Measurements from ENCODE around the gene MROH2B.
"Not testable (repeated sequence)": the region's sequence is repeated elsewhere in the genome, so short reads cannot be mapped to it uniquely, and the experiment has no call there.

The MROH2B gene

DNA sequence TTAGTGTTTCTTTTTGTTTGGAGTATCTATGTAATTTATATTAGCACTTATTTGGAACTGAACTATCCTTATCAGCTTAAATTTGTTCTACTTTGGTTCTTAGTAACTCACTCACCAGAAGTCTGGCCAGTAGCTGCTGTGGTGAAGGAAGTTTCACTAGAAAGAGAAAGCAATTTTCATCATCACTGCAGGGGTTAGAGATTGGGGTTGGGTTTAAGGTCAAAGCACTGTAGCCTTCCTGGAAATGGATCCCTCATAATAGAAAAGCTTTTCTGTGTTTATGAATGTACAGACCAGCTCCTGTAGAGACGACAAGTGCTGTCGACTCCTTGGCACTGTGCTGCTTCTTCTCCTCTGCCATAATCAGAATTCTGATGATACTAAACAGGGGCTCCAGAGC lies 22.2 kb downstream of the MROH2B start:
- TF ChIP-seq CTCF (IDR thresholded peaks at IDR 0.05; ENCODE audit: low read depth, low read length): no peak
- DNase-seq (ENCODE audit: low read depth in 2 of 2): peak in 1 of 2 donors; percentile 48
- H3K4me3 ChIP-seq (replicated peaks in 1 of 2; ENCODE audit: low read depth in 2 of 2, low read length in 2 of 2): no peak overlapping the region

DNA sequence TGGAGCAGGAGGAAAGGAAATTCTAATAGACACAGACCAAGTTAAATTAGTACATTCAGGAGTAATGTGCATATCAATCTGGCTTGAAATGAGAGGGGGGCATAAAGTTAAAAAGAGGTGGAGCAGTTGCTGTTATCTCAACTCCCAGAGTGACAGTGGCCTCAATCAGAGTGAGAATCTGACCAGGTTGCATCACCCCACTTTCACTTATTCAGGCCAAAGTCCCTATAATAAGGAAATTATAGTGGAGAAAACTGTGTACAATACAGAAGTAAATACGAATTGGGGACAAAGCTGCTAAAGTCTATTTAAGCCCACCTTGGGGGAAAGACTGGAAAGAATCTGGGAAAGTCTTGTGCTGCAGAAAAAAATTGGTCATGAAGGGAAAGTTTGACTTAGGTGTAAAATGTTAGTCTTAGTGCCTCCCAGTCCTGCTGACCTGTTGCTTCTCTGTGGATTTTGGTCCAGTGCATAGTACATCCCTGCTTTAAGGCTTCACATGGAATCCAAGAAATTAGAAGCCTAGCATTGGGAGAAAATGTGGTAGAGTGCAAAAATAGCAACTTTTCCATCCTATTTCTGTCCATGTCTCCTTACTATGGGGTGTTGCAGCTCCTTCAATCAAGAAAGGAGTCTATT lies 27.9 kb downstream of the MROH2B start:
- no peak for TF ChIP-seq CTCF (IDR thresholded peaks at IDR 0.05; ENCODE audit: low read depth, low read length)
- no peak overlapping the region for H3K4me3 ChIP-seq (replicated peaks in 1 of 2; ENCODE audit: low read depth in 2 of 2, low read length in 2 of 2)
- DNase-seq (ENCODE audit: low read depth in 2 of 2): no peak

- no peak for DNase-seq (ENCODE audit: low read depth in 2 of 2)
- TF ChIP-seq CTCF (IDR thresholded peaks at IDR 0.05; ENCODE audit: low read depth, low read length): no peak
- no peak overlapping the region for H3K4me3 ChIP-seq (replicated peaks in 1 of 2; ENCODE audit: low read depth in 2 of 2, low read length in 2 of 2)
Observed at GRCh38 chr5:41032973-41033372, 38.2 kb downstream of the MROH2B start.

GRCh38 chr5:41022600-41022999 lies 48.5 kb downstream of the MROH2B start:
- not testable (repeated sequence) for DNase-seq (ENCODE audit: low read depth in 2 of 2); H3K4me3 ChIP-seq (replicated peaks in 1 of 2; ENCODE audit: low read depth in 2 of 2, low read length in 2 of 2)

DNA sequence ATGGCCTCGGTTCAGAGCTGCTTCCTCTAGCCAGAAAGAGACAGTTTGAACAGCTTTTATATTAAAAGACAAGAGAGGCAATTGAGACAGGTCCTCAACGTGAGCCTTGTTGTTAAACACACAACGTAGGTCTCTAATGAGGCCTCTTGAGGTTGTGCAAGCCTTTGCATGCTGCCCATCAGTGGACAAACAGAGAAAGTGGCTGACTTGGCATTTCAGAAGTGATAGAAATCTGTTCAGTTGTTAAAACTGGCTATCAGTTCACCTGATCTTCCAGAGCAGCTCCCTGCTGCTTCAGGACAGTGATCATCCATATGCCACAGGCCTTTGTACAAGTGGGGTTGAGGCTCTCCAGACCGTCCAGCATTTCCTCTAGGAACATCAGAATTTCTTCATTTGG lies 58.8 kb downstream of the MROH2B start:
- DNase-seq (ENCODE audit: low read depth in 2 of 2): no peak
- no peak for TF ChIP-seq CTCF (IDR thresholded peaks at IDR 0.05; ENCODE audit: low read depth, low read length)
- H3K4me3 ChIP-seq (replicated peaks in 1 of 2; ENCODE audit: low read depth in 2 of 2, low read length in 2 of 2): no peak overlapping the region

- H3K4me3 ChIP-seq (replicated peaks in 1 of 2; ENCODE audit: low read depth in 2 of 2, low read length in 2 of 2): no peak overlapping the region
- DNase-seq (ENCODE audit: low read depth in 2 of 2): no peak
- no peak for TF ChIP-seq CTCF (IDR thresholded peaks at IDR 0.05; ENCODE audit: low read depth, low read length)
Observed at GRCh38 chr5:41010572-41010971, 60.6 kb downstream of the MROH2B start.

- no peak for TF ChIP-seq CTCF (IDR thresholded peaks at IDR 0.05; ENCODE audit: low read depth, low read length)
Observed at GRCh38 chr5:41009232-41009631, 61.9 kb downstream of the MROH2B start.

More at GRCh38 chr5:41009232-41009631, 61.9 kb downstream of the MROH2B start:
- H3K4me3 ChIP-seq (replicated peaks in 1 of 2; ENCODE audit: low read depth in 2 of 2, low read length in 2 of 2): no peak overlapping the region
- DNase-seq (ENCODE audit: low read depth in 2 of 2): peak; percentile 65 to 83

Data from cardiac fibroblast (primary cell).